NCI-H1417 (cell line): Measurements from ENCODE around the gene ASPSCR1.
A peak's percentile ranks its signal among the peaks of the same experiment; 100 is the strongest.

Source experiments
- DNase-seq, 3 experiments: peaks; one replicate each; lab custom pipeline; 2025; lab: John Stamatoyannopoulos, UW

Gene ASPSCR1

GRCh38 chr17:82012640-82013295 is 35.3 kb downstream of the ASPSCR1 start:
- DNase-seq: peak; percentile 68 to 89 (median 71)

- DNase-seq: peak in 2 of 3 experiments; percentile 39 to 54
These were observed 35.9 kb downstream of the ASPSCR1 start for GRCh38 chr17:82013341-82013740.

GRCh38 chr17:82013772-82014321 is 36.4 kb downstream of the ASPSCR1 start:
- no peak for DNase-seq

GRCh38 chr17:82014432-82014831 is 37.0 kb downstream of the ASPSCR1 start:
- DNase-seq: no peak

GRCh38 chr17:82014971-82015310 is 37.5 kb downstream of the ASPSCR1 start:
- DNase-seq: no peak

- DNase-seq: no peak
These were observed 38.0 kb downstream of the ASPSCR1 start for GRCh38 chr17:82015311-82015971.

- DNase-seq: no peak
These were observed 38.8 kb downstream of the ASPSCR1 start for GRCh38 chr17:82016061-82016874.

- DNase-seq: no peak
These were observed 39.5 kb downstream of the ASPSCR1 start for GRCh38 chr17:82016875-82017459.

GRCh38 chr17:82017612-82018151 is 40.3 kb downstream of the ASPSCR1 start:
- DNase-seq: peak in 1 of 3 experiments; percentile 38

- peak in 2 of 3 experiments; percentile 92 to 95 for DNase-seq
These were observed 40.9 kb downstream of the ASPSCR1 start for GRCh38 chr17:82018152-82018988.

GRCh38 chr17:82018989-82019689 is 41.7 kb downstream of the ASPSCR1 start:
- DNase-seq: no peak

GRCh38 chr17:82019690-82020571 is 42.5 kb downstream of the ASPSCR1 start:
- peak; percentile 39 to 60 (median 49) for DNase-seq

- no peak for DNase-seq
These were observed 43.2 kb downstream of the ASPSCR1 start for GRCh38 chr17:82020572-82021106.

- peak in 2 of 3 experiments; percentile 36 to 55 for DNase-seq
These were observed 43.9 kb downstream of the ASPSCR1 start for GRCh38 chr17:82021107-82021899.

- peak in 1 of 3 experiments; percentile 45 for DNase-seq
These were observed 44.5 kb downstream of the ASPSCR1 start for GRCh38 chr17:82021900-82022309.

- no peak for DNase-seq
These were observed 45.0 kb downstream of the ASPSCR1 start, which contains the start of gene CENPX for GRCh38 chr17:82022310-82022980. Gene CENPX, minus strand, starts transcription at chr17:82022878. Its CDS starts 17 bp downstream, at chr17:82022861.

GRCh38 chr17:82022981-82023446 is 45.6 kb downstream of the ASPSCR1 start, which contains the start of gene LRRC45:
Gene LRRC45, plus strand, starts transcription at chr17:82023305. Its CDS starts 339 bp downstream, at chr17:82023644.
- peak; percentile 99 to 100 (median 99) for DNase-seq
